HG02798 (cell line): ENCODE results near the gene SYNJ2.
"Not testable (repeated sequence)": the region's sequence is repeated elsewhere in the genome, so short reads cannot be mapped to it uniquely, and the experiment has no call there.

ENCODE experiments used
- ATAC-seq: cut with Tn5 transposase; IDR thresholded peaks from one replicate; pipeline ENCODE4 v1.9.1; 2021; ENCODE audit warnings: mild to moderate bottlenecking; ENCODE audit not compliant: unreplicated experiment, poor library complexity

Gene SYNJ2

GRCh38 chr6:157955675-157956074, 26.0 kb upstream of the SYNJ2 start:
- no peak for ATAC-seq

- no peak for ATAC-seq
Observed at GRCh38 chr6:157956171-157956730, 25.4 kb upstream of the SYNJ2 start.

- ATAC-seq: no peak
Observed at GRCh38 chr6:157959451-157960227, 22.0 kb upstream of the SYNJ2 start.

GRCh38 chr6:157961153-157961831, 20.4 kb upstream of the SYNJ2 start:
- ATAC-seq: no peak

- ATAC-seq: no peak
Observed at GRCh38 chr6:157961832-157962575, 19.7 kb upstream of the SYNJ2 start.

GRCh38 chr6:157962601-157963302, 18.9 kb upstream of the SYNJ2 start:
- no peak for ATAC-seq

- no peak for ATAC-seq
Observed at GRCh38 chr6:157964100-157964499, 17.6 kb upstream of the SYNJ2 start.

- ATAC-seq: no peak
Observed at GRCh38 chr6:157965387-157965786, 16.3 kb upstream of the SYNJ2 start.

- no peak for ATAC-seq
Observed at GRCh38 chr6:157966589-157966977, 15.1 kb upstream of the SYNJ2 start.

- ATAC-seq: no peak
Observed at GRCh38 chr6:157967020-157967419, 14.6 kb upstream of the SYNJ2 start.

- no peak for ATAC-seq
Observed at GRCh38 chr6:157967486-157967885, 14.2 kb upstream of the SYNJ2 start.

GRCh38 chr6:157972177-157972576, 9.5 kb upstream of the SYNJ2 start:
- not testable (repeated sequence) for ATAC-seq

- ATAC-seq: no peak
Observed at GRCh38 chr6:157974341-157974894, 7.2 kb upstream of the SYNJ2 start.

- ATAC-seq: no peak
Observed at GRCh38 chr6:157974967-157975366, 6.7 kb upstream of the SYNJ2 start.

GRCh38 chr6:157975456-157975855, 6.2 kb upstream of the SYNJ2 start:
- no peak for ATAC-seq

- no peak for ATAC-seq
Observed at GRCh38 chr6:157976345-157977175, 5.1 kb upstream of the SYNJ2 start.

- no peak for ATAC-seq
Observed at GRCh38 chr6:157977176-157977804, 4.4 kb upstream of the SYNJ2 start.

- no peak for ATAC-seq
Observed at GRCh38 chr6:157978021-157978783, 3.5 kb upstream of the SYNJ2 start.
